ENCODE data around the gene ZMIZ1. TPM values are rescaled to one million over a fixed set of nuclear protein-coding genes. Genes with fewer than 3 reads are reported as not detected.
A peak's percentile ranks its signal among the peaks of the same experiment; 100 is the strongest.

Gene ZMIZ1
- polyA plus RNA-seq, 1 experiment = 7.6 TPM

- ChIA-PET CTCF (no interaction called here), POLR2A (no interaction called here)
- no peaks in the 10 kb centered on the region for H3K27me3 ChIP-seq (ENCODE audit: control insufficient read depth, insufficient read depth, low read length)
- DNase-seq (ENCODE audit: low read depth, low spot score) = no peak
- H3K9me3 ChIP-seq (ENCODE audit: control insufficient read depth, insufficient read depth, low read length) = peaks cover 9% of the 10 kb centered on the region
- H3K4me3 ChIP-seq (ENCODE audit: low read depth, low read length) = no peak overlapping the region
- TF ChIP-seq CTCF (IDR thresholded peaks at IDR 0.05; ENCODE audit: low read depth, low read length) = no peak
- no peak overlapping the region for H3K27ac ChIP-seq (ENCODE audit: low read depth, low read length)
These were observed 246.2 kb downstream of the ZMIZ1 start for GRCh38 chr10:79314761-79315601.

GRCh38 chr10:79315602-79315920, 246.8 kb downstream of the ZMIZ1 start:
- ChIA-PET POLR2A (no interaction called here), CTCF (no interaction called here)
- Histone ChIP-seq H3K27ac (ENCODE audit: low read depth, low read length) (no peak overlapping the region), H3K4me3 (ENCODE audit: low read depth, low read length) (no peak overlapping the region), H3K9me3 (ENCODE audit: control insufficient read depth, insufficient read depth, low read length) (peaks cover 9% of the 10 kb centered on the region), H3K27me3 (ENCODE audit: control insufficient read depth, insufficient read depth, low read length) (no peaks in the 10 kb centered on the region)
- TF ChIP-seq CTCF (IDR thresholded peaks at IDR 0.05; ENCODE audit: low read depth, low read length) = no peak
- DNase-seq (ENCODE audit: low read depth, low spot score) = no peak

- CTCF ChIA-PET = no interaction called here
- no peak for TF ChIP-seq CTCF (IDR thresholded peaks at IDR 0.05; ENCODE audit: low read depth, low read length)
- H3K4me3 ChIP-seq (ENCODE audit: low read depth, low read length) = no peak overlapping the region
- H3K27ac ChIP-seq (ENCODE audit: low read depth, low read length) = peak overlapping the region; percentile 97
- H3K9me3 ChIP-seq (ENCODE audit: control insufficient read depth, insufficient read depth, low read length) = peaks cover 9% of the 10 kb centered on the region
- POLR2A ChIA-PET = interaction anchor here (0.6 to 2.1 kb wide), 2 partner anchors 14 to 18 kb away, joined by 3 to 8 read pairs; no protein-coding TSS in a partner anchor
- no peaks in the 10 kb centered on the region for H3K27me3 ChIP-seq (ENCODE audit: control insufficient read depth, insufficient read depth, low read length)
- no peak for DNase-seq (ENCODE audit: low read depth, low spot score)
These were observed 248.1 kb downstream of the ZMIZ1 start for GRCh38 chr10:79316671-79317431.

GRCh38 chr10:79318369-79318768, 249.6 kb downstream of the ZMIZ1 start:
- H3K4me3 ChIP-seq (ENCODE audit: low read depth, low read length) = no peak overlapping the region
- no peak for DNase-seq (ENCODE audit: low read depth, low spot score)
- ChIA-PET CTCF (no interaction called here), POLR2A (interaction anchor here (0.7 to 2.1 kb wide), 3 partner anchors 16 to 27 kb away, joined by 3 to 8 read pairs (median 3); no protein-coding TSS in a partner anchor)
- H3K27me3 ChIP-seq (ENCODE audit: control insufficient read depth, insufficient read depth, low read length) = no peaks in the 10 kb centered on the region
- peak overlapping the region; percentile 97 for H3K27ac ChIP-seq (ENCODE audit: low read depth, low read length)
- peaks cover 9% of the 10 kb centered on the region for H3K9me3 ChIP-seq (ENCODE audit: control insufficient read depth, insufficient read depth, low read length)
- TF ChIP-seq CTCF (IDR thresholded peaks at IDR 0.05; ENCODE audit: low read depth, low read length) = no peak
